NCI-H128 (cell line): ENCODE results near the gene NDST1.

Experiments used
- DNase-seq: peaks from one replicate; lab custom pipeline; 2025; ENCODE audit not compliant: unreplicated experiment; lab: John Stamatoyannopoulos, UW

Gene NDST1

GRCh38 chr5:150601491-150602345, 93.8 kb downstream of the NDST1 start:
- no peak for DNase-seq

GRCh38 chr5:150603052-150603451, 95.1 kb downstream of the NDST1 start:
- DNase-seq: no peak

GRCh38 chr5:150603491-150603890, 95.6 kb downstream of the NDST1 start:
- no peak for DNase-seq

GRCh38 chr5:150604010-150604409, 96.1 kb downstream of the NDST1 start:
- no peak for DNase-seq

GRCh38 chr5:150604894-150605440, 97.0 kb downstream of the NDST1 start:
- DNase-seq: no peak

- no peak for DNase-seq
Observed at GRCh38 chr5:150605546-150605945, 97.6 kb downstream of the NDST1 start.

- no peak for DNase-seq
Observed at GRCh38 chr5:150606476-150606875, 98.5 kb downstream of the NDST1 start.

- DNase-seq: no peak
Observed at GRCh38 chr5:150607105-150607504, 99.2 kb downstream of the NDST1 start.
